Right lobe of liver (tissue), 4 donors: ENCODE results near the gene FHOD1.

Experiments used
- CTCF ChIP-seq, 4 donors: fragments of 200-600 bp in 3 of 4; fragments of 450-650 bp in 1 of 4; IDR thresholded peaks; one replicate each; pipeline versions ENCODE4 v1.5.1 to v1.8.0; 2016 to 2022; ENCODE audit warnings: antibody characterized with exemption in 4 of 4, mild to moderate bottlenecking in 2 of 4
- POLR2A ChIP-seq: fragments of 450-650 bp; IDR thresholded peaks from one replicate; pipeline ENCODE4 v1.6.1; 2017; ENCODE audit warnings: antibody characterized with exemption, mild to moderate bottlenecking
- donor health status: DM: no; HTN: no; CAD: no.
- donor health status: DM: no; HTN: no; CAD: no.
- donor health status: DM: no; HTN: yes; CAD: no.

- TF ChIP-seq CTCF (IDR thresholded peaks at IDR 0.05) (no peak), POLR2A (no peak)
Observed at GRCh38 chr16:67237396-67238277, 9.6 kb downstream of the FHOD1 start.
